AG04450 (cell line): ENCODE data around the gene BMPER. TPM values are rescaled to one million over a fixed set of nuclear protein-coding genes. Genes with fewer than 3 reads are reported as not detected.

Experiments used
- CTCF ChIA-PET: fragments of 300-600, 350-600 bp; formaldehyde crosslinking; extraction: SDS; loops from one replicate; lab custom pipeline; 2022; ENCODE audit warnings: antibody characterized with exemption, inconsistent platforms; lab: Charles Lee
- POLR2A ChIA-PET: fragments of 350-600 bp; formaldehyde crosslinking; extraction: SDS; loops from one replicate; lab custom pipeline; 2021; ENCODE audit warnings: antibody characterized with exemption, inconsistent platforms; lab: Yijun Ruan, JAX
- DNase-seq: peaks from one replicate; pipeline ENCODE4 v3.0.0-alpha.2; 2011; ENCODE audit warnings: low read depth, low spot score
- H3K27ac ChIP-seq: one replicate; pipeline ENCODE4 v1.5.1; 2012; ENCODE audit warnings: low read depth, low read length, control low read depth
- H3K27me3 ChIP-seq: one replicate; pipeline ENCODE4 v1.6.0; 2012; ENCODE audit warnings: low read length; ENCODE audit not compliant: control insufficient read depth, insufficient read depth
- H3K4me3 ChIP-seq: 2 replicates; pipeline ENCODE4 v1.5.1; 2011; ENCODE audit warnings: mild to moderate bottlenecking, low read depth, low read length, control low read depth
- H3K9me3 ChIP-seq: 2 replicates; pipeline ENCODE4 v1.5.1; 2012; ENCODE audit warnings: low read length; ENCODE audit not compliant: control insufficient read depth, insufficient read depth
- CTCF ChIP-seq: IDR thresholded peaks from 2 replicates; pipeline ENCODE4 v1.5.1; 2011; ENCODE audit warnings: low read depth, low read length, control low read depth, inconsistent platforms
- polyA plus RNA-seq: library from polyadenylated mRNA; depleted of rRNA; stranded (reverse); fragments of >200 nt; gene quantifications from 2 replicates; pipeline ENCODE4 v1.2.3, GENCODE V29; 2011

BMPER gene
- polyA plus RNA-seq, 1 experiment: 1.1 TPM

GRCh38 chr7:34067005-34067778 is 161.9 kb downstream of the BMPER start:
- CTCF ChIA-PET: interaction anchor here (0.7 to 1.5 kb wide), 5 partner anchors 19 to 134 kb away, joined by 3 to 7 read pairs (median 3); no protein-coding TSS in a partner anchor
- Histone ChIP-seq H3K27me3 (no peaks in the 10 kb centered on the region), H3K4me3 (no peak overlapping the region), H3K27ac (no peak overlapping the region), H3K9me3 (no peaks in the 10 kb centered on the region; the same call in 1 of the 2 replicates)
- POLR2A ChIA-PET: no interaction called here
- no peak for DNase-seq
- no peak for TF ChIP-seq CTCF

DNA sequence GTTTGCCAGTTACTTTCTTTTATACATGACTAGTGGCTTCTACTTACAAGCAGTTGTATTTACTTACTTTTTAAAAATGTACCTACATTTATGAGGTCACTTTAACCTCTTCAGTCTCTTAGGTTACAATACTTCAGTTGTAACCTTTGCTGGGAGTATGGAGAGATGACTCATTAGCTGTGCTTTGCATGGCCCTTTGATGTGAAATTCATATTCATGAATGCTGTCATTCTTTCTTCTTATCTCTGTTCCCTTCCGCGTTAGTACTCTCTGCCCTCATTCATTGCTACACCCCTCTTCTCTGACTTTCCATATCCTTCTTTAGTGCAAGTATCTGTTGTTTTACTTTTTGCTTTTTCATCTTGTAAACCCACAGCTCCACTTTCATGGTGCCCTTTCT is 164.3 kb downstream of the BMPER start:
- Histone ChIP-seq H3K27me3 (no peaks in the 10 kb centered on the region), H3K4me3 (no peak overlapping the region), H3K9me3 (no peaks in the 10 kb centered on the region; the same call in 1 of the 2 replicates), H3K27ac (no peak overlapping the region)
- POLR2A ChIA-PET: interaction anchor here (0.8 kb wide), 1 partner anchor 12 kb away, joined by 4 read pairs; no protein-coding TSS in a partner anchor
- no peak for DNase-seq
- TF ChIP-seq CTCF: no peak
- CTCF ChIA-PET: interaction anchor here (0.9 to 3.3 kb wide), 8 partner anchors 18 to 826 kb away, joined by 3 to 19 read pairs (median 4); no protein-coding TSS in a partner anchor

DNA sequence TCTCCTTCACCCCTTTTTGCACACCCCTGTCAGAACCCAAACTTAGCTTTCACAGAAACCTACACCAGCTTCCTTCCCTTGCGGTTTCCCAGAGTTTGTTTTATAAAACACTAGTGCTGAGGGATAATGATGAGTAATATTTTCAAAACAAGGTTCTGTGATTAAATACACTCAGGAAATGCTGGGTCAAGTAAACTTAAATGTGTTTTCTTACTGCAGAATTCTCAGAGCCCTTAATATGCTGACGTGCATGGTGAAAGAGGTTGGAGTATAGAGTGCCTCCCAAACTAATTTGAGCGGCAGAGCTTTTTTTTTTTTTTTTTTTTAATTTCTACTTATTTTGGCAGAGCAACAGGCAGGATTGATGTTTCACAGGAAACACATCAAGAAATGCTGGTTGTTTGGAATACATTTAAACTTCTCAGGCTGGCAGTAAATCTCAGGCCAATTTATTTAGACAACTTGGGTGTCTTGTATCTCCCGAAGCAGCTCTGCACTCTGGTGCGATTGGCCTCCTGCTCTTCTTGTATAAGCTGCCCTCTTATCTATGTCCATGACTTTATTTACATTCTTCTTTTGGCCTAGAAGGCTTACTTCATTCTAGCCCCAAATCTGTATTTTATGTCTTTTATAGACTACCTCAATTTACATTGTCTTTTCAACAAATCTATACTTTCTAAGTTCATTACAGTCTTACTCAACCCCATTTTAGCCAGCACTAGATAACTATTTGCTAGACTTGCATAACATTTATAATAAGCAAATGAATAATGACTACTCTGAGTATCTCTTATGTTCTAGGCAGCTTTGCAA is 165.4 kb downstream of the BMPER start:
- no peak for DNase-seq
- POLR2A ChIA-PET: interaction anchor here (0.6 to 1.6 kb wide), 5 partner anchors 13 to 190 kb away, joined by 3 to 12 read pairs (median 8); no protein-coding TSS in a partner anchor
- no peak for TF ChIP-seq CTCF
- no peaks in the 10 kb centered on the region for H3K27me3 ChIP-seq
- no peaks in the 10 kb centered on the region; the same call in 1 of the 2 replicates for H3K9me3 ChIP-seq
- no peak overlapping the region for H3K27ac ChIP-seq
- CTCF ChIA-PET: interaction anchor here (0.6 to 3.3 kb wide), 12 partner anchors 17 to 827 kb away, joined by 3 to 19 read pairs (median 3); no protein-coding TSS in a partner anchor
- no peak overlapping the region for H3K4me3 ChIP-seq

DNA sequence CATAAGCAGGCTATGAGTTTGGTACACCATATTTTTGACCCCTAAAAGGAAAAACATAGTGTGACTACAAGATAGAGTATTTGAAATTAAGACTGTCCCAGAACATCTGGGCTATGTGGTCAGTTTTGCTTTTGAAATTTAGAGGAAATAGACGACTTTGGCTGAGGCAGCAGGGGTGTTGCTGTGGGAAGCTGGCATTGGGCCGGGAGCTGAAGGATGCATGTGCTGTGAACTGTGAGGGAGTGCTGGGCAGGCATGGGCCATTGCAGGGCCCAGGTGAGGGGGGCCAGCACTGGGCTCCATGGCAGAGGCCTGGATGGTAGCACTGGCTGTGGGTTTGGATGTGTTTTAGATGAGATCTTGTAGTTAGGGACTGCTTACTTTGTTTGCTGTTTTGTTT is 168.3 kb downstream of the BMPER start:
- H3K4me3 ChIP-seq: no peak overlapping the region
- CTCF ChIA-PET: interaction anchor here (1.3 to 2.3 kb wide), 4 partner anchors 14 to 141 kb away, joined by 3 to 10 read pairs (median 4); no protein-coding TSS in a partner anchor
- POLR2A ChIA-PET: no interaction called here
- TF ChIP-seq CTCF: no peak
- no peak for DNase-seq
- no peaks in the 10 kb centered on the region for H3K9me3 ChIP-seq
- H3K27ac ChIP-seq: no peak overlapping the region
- H3K27me3 ChIP-seq: no peaks in the 10 kb centered on the region
